ENCODE data around the gene ERN2. TPM values are rescaled to one million over a fixed set of nuclear protein-coding genes. Genes with fewer than 3 reads are reported as not detected.

Gene ERN2
- total and polyA plus RNA-seq, 2 of the 4 experiments (the other 2 are of a cell fraction), result 0.39 to 0.54 TPM

- Histone ChIP-seq H3K4me1 (ENCODE audit: control insufficient read depth, insufficient read depth, low read length) (no peaks in the 10 kb centered on the region), H3K27me3 (ENCODE audit: control insufficient read depth, insufficient read depth, low read length) (peaks cover 2% of the 10 kb centered on the region; the same call in 1 of the 2 replicates), H3K14ac (replicated peaks; ENCODE audit: low read depth, low read length) (no peak overlapping the region), H3K4ac (ENCODE audit: low read depth, low read length) (no peak overlapping the region), H2AK5ac (ENCODE audit: low read depth, low read length) (no peak overlapping the region), H3K9me3 (ENCODE audit: control insufficient read depth, insufficient read depth, low read length) (no peaks in the 10 kb centered on the region), H3K79me1 (ENCODE audit: low read depth in 1 of 2, low read length in 2 of 2) (no peaks in the 10 kb centered on the region), H3K4me2 (ENCODE audit: low read depth, low read length) (no peak overlapping the region), H3K23ac (ENCODE audit: low read depth, low read length) (no peak overlapping the region), H3K9ac (ENCODE audit: low read depth, low read length) (no peak overlapping the region), H2BK120ac (ENCODE audit: low read depth, low read length) (no peak overlapping the region), H3K27ac (ENCODE audit: insufficient read depth, low read length) (no peak overlapping the region), H3K9me1 (ENCODE audit: insufficient read depth, low read length) (no peaks in the 10 kb centered on the region), H4K8ac (ENCODE audit: low read depth in 2 of 2, low read length in 2 of 2) (no peak overlapping the region), H3K4me3 (ENCODE audit: insufficient read depth, low read depth, low read length) (no peak overlapping the region), H4K5ac (ENCODE audit: low read depth, low read length) (no peak overlapping the region), H4K91ac (ENCODE audit: insufficient read depth, low read depth, low read length) (no peak overlapping the region), H2AK9ac (replicated peaks; ENCODE audit: low read depth, low read length, poor library complexity) (no peak overlapping the region), H3K36me3 (ENCODE audit: control insufficient read depth, insufficient read depth, low read length) (no peaks in the 10 kb centered on the region), H2BK15ac (ENCODE audit: low read depth, low read length) (no peak overlapping the region), H2BK20ac (ENCODE audit: low read depth, low read length) (no peak overlapping the region), H3K18ac (ENCODE audit: low read depth, low read length) (no peak overlapping the region), H2AFZ (replicated peaks; ENCODE audit: low read length, poor library complexity) (no peak overlapping the region), H4K20me1 (ENCODE audit: insufficient read depth, low read length) (no peaks in the 10 kb centered on the region), H2BK5ac (ENCODE audit: low read depth, low read length, poor library complexity, severe bottlenecking) (no peak overlapping the region), H3K56ac (ENCODE audit: extremely low read depth, insufficient read depth, low read length) (no peak overlapping the region)
- BruUV-seq (replicated peaks), result no TSS peak
- TF ChIP-seq NFE2L2 (IDR thresholded peaks at IDR 0.05; ENCODE audit: low read depth, low read length) (no peak), FOS (IDR thresholded peaks at IDR 0.05; ENCODE audit: low read depth, low read length) (no peak), MXI1 (IDR thresholded peaks at IDR 0.05; ENCODE audit: borderline replicate concordance, low read depth, low read length) (no peak), SMC3 (IDR thresholded peaks at IDR 0.05; ENCODE audit: low read depth, low read length) (no peak), RFX5 (IDR thresholded peaks at IDR 0.05; ENCODE audit: low read depth, low read length) (no peak), MAZ (IDR thresholded peaks at IDR 0.05; ENCODE audit: borderline replicate concordance, low read depth, low read length) (no peak), CEBPB (IDR thresholded peaks at IDR 0.05; ENCODE audit: low read depth, low read length) (no peak), ELK1 (IDR thresholded peaks at IDR 0.05; ENCODE audit: borderline replicate concordance, low read depth, low read length) (no peak), CHD1 (IDR thresholded peaks at IDR 0.05; ENCODE audit: low read depth, low read length) (no peak), USF2 (IDR thresholded peaks at IDR 0.05; ENCODE audit: low read depth, low read length) (no peak), CTCF (conservative IDR thresholded peaks at IDR 0.05; ENCODE audit: low read depth, low read length) (no peak)
- WGBS, 2 experiments (ENCODE audit: extremely low coverage in 2 of 2, insufficient read length in 1 of 2), result no CpG with 5 or more reads among the region's 1 CpG
- in situ Hi-C loops (cut with MboI; ENCODE audit: low sequenced_read_pairs), result no loop called here
- intact Hi-C loops (cut with micrococcal nuclease), result no loop called here
- CTCF ChIA-PET, result no interaction called here
- no peak for DNase-seq
- POLR2A ChIA-PET (ENCODE audit: unreplicated experiment), result no interaction called here
- dilution Hi-C loops (cut with HindIII; ENCODE audit: low sequenced_read_pairs, unreplicated experiment), result no loop called here
- no peak for ATAC-seq (ENCODE audit: low read depth)
These were observed 26.5 kb upstream of the ERN2 start for GRCh38 chr16:23739516-23739915.
